Hepatocyte (in vitro differentiated cells): Measurements from ENCODE around the gene METRNL.

ENCODE experiments used
- CTCF ChIP-seq: fragments of 200-600 bp; sonication (generic); IDR thresholded peaks from 2 replicates; pipeline ENCODE4 v1.5.1; 2016; ENCODE audit warnings: antibody characterized with exemption, mild to moderate bottlenecking; ENCODE audit not compliant: poor library complexity
- EZH2 ChIP-seq: fragments of 200-600 bp; sonication (generic); IDR thresholded peaks from 2 replicates; pipeline ENCODE4 v1.6.1; 2016; ENCODE audit warnings: antibody characterized with exemption, mild to moderate bottlenecking, borderline replicate concordance

GRCh38 chr17:83035722-83036121, 43.7 kb upstream of the METRNL start:
- TF ChIP-seq CTCF = no peak
- TF ChIP-seq EZH2 = no peak
